Adrenal gland (tissue), 12 donors: ENCODE data around the gene MRPS34. TPM values are rescaled to one million over a fixed set of nuclear protein-coding genes. Genes with fewer than 3 reads are reported as not detected.

ENCODE experiments used
- DNase-seq, 7 donors: peaks; one replicate each; pipeline ENCODE4 v3.0.0-alpha.2; 2019 to 2020
- H3K27ac ChIP-seq, 5 donors: fragments of 200-600 bp; sonication (generic) in 4 of 5; 1 replicate in 3 of 5; 2 replicates in 2 of 5; pipeline versions ENCODE4 v1.5.1 to v1.8.0; 2016 to 2020; ENCODE audit warnings: mild to moderate bottlenecking in 1 of 5
- H3K27me3 ChIP-seq: fragments of 200-600 bp; 2 replicates; pipeline ENCODE4 v1.8.0; 2021
- H3K36me3 ChIP-seq, 2 donors: fragments of 200-600 bp; replicated peaks in 1 of 2; 1 replicate in 1 of 2; 2 replicates in 1 of 2; pipeline versions ENCODE4 v1.5.1 to v1.8.0; 2018 to 2022
- H3K4me1 ChIP-seq, 2 donors: fragments of 200-600 bp; replicated peaks in 1 of 2; 1 replicate in 1 of 2; 2 replicates in 1 of 2; pipeline versions ENCODE4 v1.5.1 to v1.8.0; 2018 to 2021
- H3K4me3 ChIP-seq, 4 donors: fragments of 200-600 bp; sonication (generic) in 3 of 4; one replicate each; pipeline ENCODE4 v1.5.1; 2016 to 2018
- H3K9me3 ChIP-seq, 3 donors: fragments of 200-600 bp; sonication (generic) in 1 of 3; replicated peaks in 1 of 3; 1 replicate in 2 of 3; 2 replicates in 1 of 3; pipeline versions ENCODE4 v1.5.1 to v1.8.0; 2016 to 2021
- POLR2A ChIP-seq, 2 donors: fragments of 450-650 bp; IDR thresholded peaks; one replicate each; pipeline ENCODE4 v1.6.1; 2017; ENCODE audit warnings: antibody characterized with exemption in 2 of 2, mild to moderate bottlenecking in 2 of 2, moderate library complexity in 1 of 2
- WGBS, 4 donors: extraction: QIAGEN DNeasy Blood & Tissue Kit in 2 of 4; methylation state at CpG; one replicate each; pipeline versions ENCODE4 v1.1.5 to v1.1.7; 2013 to 2017; 5-methylcytosine and 5-hydroxymethylcytosine counted together
- intact Hi-C, 2 donors: fragments of 100-400 bp; cut with DNase I; formaldehyde crosslinking; loops; one replicate each; pipeline versions ENCODE4 v1.14.1 to v1.15.0; 2022 to 2023
- polyA plus RNA-seq, 3 donors: library from polyadenylated mRNA; stranded (reverse); fragments of 200-250 nt in 2 of 3; fragments of 350-450 nt in 1 of 3; fragmentation: Illumina TruSeq in 1 of 3; extraction: RNeasy Lipid Tissue Mini Kit (QIAGEN cat#74804) in 1 of 3; gene quantifications; one replicate each; pipeline ENCODE4 v1.2.3, GENCODE V29; 2013 to 2014
- total RNA-seq, 9 donors: library from RNA; depleted of rRNA in 4 of 9; stranded (reverse); fragments of >200 nt in 4 of 9; fragments of 120-200 nt in 1 of 9; fragmentation: NEBNext Ultra II Directional in 1 of 9; extraction: Animal tissue kit (Norgen Biotek cat#: 25700) in 1 of 9; gene quantifications; one replicate each; pipeline versions ENCODE4 v1.1.0 to v1.2.4, GENCODE V29; 2013 to 2023
- TF ChIP-seq, protein P1 (sequence below), 6 experiments: fragments of 450-650 bp in 4 of 6; fragments of 200-600 bp in 2 of 6; sonication (generic) in 1 of 6; IDR thresholded peaks; 1 replicate in 5 of 6; 2 replicates in 1 of 6; pipeline versions ENCODE4 v1.5.1 to v1.8.0; 2016 to 2021; ENCODE audit warnings: antibody characterized with exemption in 6 of 6, mild to moderate bottlenecking in 2 of 6, moderate library complexity in 1 of 6
- donor health status: healthy with polysubstance abuse.
- donor health status: Bipolar disorder and iron deficiency.
- donor health status: DM: yes; HTN: yes; CAD: no.
- donor health status: DM: no; HTN: no; CAD: no.
- donor health status: DM: no; HTN: no; CAD: no.
- donor health status: DM: yes; HTN: yes; CAD: no.

The MRPS34 gene
- total and polyA plus RNA-seq, 12 donors = 84.3 to 226 (median 141) TPM

DNA sequence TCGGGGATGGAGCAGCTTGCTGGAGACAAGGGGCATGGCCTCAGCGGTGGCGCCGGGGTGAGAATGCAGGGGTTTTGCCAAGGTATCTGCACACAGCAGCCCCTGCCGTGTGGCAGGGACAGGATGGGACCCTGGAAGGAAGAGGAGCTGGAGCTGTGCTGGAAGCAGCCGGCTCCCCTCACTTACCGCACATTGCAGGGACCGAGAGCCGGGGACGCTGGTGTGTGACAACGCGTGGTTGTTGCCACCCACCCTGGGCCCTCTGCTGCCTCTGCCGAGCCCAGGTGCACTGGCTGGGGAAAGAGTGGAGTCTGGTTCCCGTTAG is 12.9 kb upstream of the MRPS34 start:
- H3K36me3 ChIP-seq = peaks cover 0 to 32% of the 10 kb centered on the region in 2 donors
- 83 to 88% (median 87%) methylated on average over 12 to 14 of the region's 14 CpGs; no CpG with 5 or more reads in 1 of the 4 donors for WGBS, 4 donors
- H3K27me3 ChIP-seq = no peaks in the 10 kb centered on the region
- intact Hi-C loops = no loop called here
- H3K9me3 ChIP-seq = no peaks in the 10 kb centered on the region
- H3K27ac ChIP-seq = no peak overlapping the region
- no peak overlapping the region for H3K4me3 ChIP-seq
- H3K4me1 ChIP-seq = peaks cover 10 to 11% of the 10 kb centered on the region in 2 donors
- peak in 2 of 7 donors; percentile 15 to 16 for DNase-seq
- TF ChIP-seq POLR2A (IDR thresholded peaks at IDR 0.05) = no peak
- TF ChIP-seq, protein P1, sequence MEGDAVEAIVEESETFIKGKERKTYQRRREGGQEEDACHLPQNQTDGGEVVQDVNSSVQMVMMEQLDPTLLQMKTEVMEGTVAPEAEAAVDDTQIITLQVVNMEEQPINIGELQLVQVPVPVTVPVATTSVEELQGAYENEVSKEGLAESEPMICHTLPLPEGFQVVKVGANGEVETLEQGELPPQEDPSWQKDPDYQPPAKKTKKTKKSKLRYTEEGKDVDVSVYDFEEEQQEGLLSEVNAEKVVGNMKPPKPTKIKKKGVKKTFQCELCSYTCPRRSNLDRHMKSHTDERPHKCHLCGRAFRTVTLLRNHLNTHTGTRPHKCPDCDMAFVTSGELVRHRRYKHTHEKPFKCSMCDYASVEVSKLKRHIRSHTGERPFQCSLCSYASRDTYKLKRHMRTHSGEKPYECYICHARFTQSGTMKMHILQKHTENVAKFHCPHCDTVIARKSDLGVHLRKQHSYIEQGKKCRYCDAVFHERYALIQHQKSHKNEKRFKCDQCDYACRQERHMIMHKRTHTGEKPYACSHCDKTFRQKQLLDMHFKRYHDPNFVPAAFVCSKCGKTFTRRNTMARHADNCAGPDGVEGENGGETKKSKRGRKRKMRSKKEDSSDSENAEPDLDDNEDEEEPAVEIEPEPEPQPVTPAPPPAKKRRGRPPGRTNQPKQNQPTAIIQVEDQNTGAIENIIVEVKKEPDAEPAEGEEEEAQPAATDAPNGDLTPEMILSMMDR (IDR thresholded peaks at IDR 0.05) = no peak

DNA sequence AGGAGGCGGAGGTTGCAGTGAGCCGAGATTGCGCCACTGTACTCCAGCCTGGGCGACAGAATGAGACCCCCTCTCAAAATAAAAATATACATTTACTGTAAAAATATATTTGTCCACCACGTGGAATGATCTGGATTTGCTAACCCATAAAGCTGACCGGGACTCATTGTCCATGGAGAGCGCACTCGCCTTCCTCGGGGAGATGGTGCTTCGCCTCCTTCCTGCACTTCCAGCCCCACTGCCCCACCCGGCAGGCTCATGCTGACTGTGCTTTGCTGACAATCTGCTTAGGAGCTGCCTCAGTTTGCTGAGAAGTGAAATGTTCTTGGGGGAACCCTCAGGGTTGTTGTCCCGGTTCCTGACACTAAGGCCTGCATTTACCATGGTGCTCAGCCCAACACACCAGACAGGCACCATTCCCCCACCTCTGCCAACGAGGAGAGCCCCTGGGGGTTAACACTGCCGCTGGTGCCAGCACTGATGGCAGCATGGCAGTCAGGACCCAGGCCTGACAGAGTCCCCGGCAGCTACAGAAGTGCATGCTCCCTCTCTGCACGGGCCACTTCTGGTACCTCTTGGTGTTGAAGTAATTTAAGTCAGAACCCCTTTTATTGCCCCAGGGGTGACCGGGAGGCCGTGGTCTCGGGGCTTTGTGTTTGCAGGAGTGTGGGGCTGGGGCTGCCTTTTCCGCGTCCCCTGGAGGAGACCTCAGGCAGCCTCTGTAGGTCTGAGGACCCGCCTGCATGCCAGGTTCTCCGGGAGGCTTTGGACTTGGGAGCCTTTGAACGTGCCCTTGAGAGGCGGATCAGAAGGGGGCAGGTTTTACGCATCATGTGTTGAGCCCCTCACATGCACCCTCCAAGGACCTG is 12.3 kb upstream of the MRPS34 start:
- WGBS, 4 donors = 85 to 90% (median 89%) methylated on average over 17 to 26 of the region's 26 CpGs
- Histone ChIP-seq H3K4me1 (peaks cover 15 to 16% of the 10 kb centered on the region in 2 donors), H3K4me3 (no peak overlapping the region), H3K27ac (no peak overlapping the region), H3K9me3 (no peaks in the 10 kb centered on the region), H3K27me3 (no peaks in the 10 kb centered on the region), H3K36me3 (peaks cover 0 to 32% of the 10 kb centered on the region in 2 donors)
- TF ChIP-seq, protein P1 (IDR thresholded peaks at IDR 0.05) = no peak
- TF ChIP-seq POLR2A (IDR thresholded peaks at IDR 0.05) = no peak
- DNase-seq = peak in 2 of 7 donors; percentile 19 to 21
- intact Hi-C loops = no loop called here

DNA sequence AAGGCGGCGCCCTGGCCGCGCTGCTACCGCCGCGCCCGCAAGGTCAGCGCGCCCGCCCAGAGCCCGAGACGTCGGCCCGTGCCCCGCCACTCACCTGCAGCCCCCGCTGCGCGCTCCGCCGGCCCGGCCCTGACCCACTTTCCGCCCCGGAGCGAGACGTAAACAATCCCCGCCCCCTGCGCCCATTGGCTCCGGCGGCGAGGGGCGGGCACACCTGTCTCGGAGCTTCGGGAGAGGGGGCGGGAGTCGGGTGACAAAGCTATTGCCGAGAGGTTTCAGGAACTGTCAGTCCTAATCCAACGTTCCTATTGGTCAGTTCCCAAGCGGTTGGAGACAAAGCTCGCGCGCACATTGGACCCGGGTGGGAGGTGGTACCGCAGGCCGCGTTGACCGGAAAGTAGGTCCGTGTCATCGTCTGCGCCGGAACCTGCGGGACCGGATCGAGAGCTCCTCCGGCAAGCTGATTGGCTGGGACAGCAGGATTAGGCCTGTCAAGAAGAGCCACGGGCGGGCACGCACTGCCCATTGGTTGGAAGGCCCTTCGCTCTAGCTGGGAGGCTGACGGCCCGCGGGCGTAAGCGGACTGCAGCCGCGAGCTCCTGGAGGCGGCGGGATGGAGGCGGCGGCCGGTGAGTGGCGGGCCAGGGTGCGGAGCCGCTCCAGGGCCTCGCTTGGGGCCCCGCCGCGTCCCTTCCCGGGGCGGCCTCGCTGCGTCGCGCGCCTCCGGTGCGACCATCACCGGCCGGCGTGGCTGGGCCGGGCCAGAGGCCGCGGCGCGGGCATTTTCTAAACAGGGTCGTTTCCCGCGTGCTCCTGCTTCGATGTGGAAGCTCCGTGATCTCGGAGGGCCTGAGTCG is 9.7 kb upstream of the MRPS34 start, which contains the start of the genes NUBP2 and SPSB3:
Gene NUBP2, plus strand, starts transcription at position 553 of the 857 bp plus-strand sequence. Its CDS starts 61 bp downstream, at position 614.
Gene SPSB3, minus strand, starts transcription at position 164 of the 857 bp plus-strand sequence. CDS start 1,088 bp downstream, outside the sequence.
- peaks cover 0 to 33% of the 10 kb centered on the region in 2 donors for H3K36me3 ChIP-seq

More for the DNA sequence above, 9.7 kb upstream of the MRPS34 start, which contains the start of the genes NUBP2 and SPSB3:
- Histone ChIP-seq H3K27me3 (no peaks in the 10 kb centered on the region), H3K4me1 (peaks cover 23 to 26% of the 10 kb centered on the region in 2 donors), H3K27ac (peak within 1 kb of the TSS; percentile 60 to 95 (median 84)), H3K4me3 (peak within 1 kb of the TSS; percentile 73 to 95 (median 82)), H3K9me3 (no peaks in the 10 kb centered on the region)
- DNase-seq = peak; percentile 100
- TF ChIP-seq POLR2A (IDR thresholded peaks at IDR 0.05) = peak; percentile 55 to 75
- TF ChIP-seq, protein P1 (IDR thresholded peaks at IDR 0.05) = no peak
- WGBS, 4 donors = 0 to 1% (median 0%) methylated on average over 43 to 102 of the region's 102 CpGs; no CpG with 5 or more reads in 1 of the 4 donors
- intact Hi-C loops = no loop called here
